Fibroblast of pulmonary artery (primary cell): ENCODE data around the gene CDK5RAP3.
A peak's percentile ranks its signal among the peaks of the same experiment; 100 is the strongest.

Experiments
- DNase-seq: peaks from one replicate; pipeline ENCODE4 v3.0.0-alpha.2; 2010; ENCODE audit warnings: low read depth
- H3K4me3 ChIP-seq: replicated peaks from 2 replicates; pipeline ENCODE4 v1.5.1; 2011; ENCODE audit warnings: low read depth, mild to moderate bottlenecking, control low read depth, low read length, moderate library complexity
- CTCF ChIP-seq: IDR thresholded peaks from 2 replicates; pipeline ENCODE4 v1.5.1; 2011; ENCODE audit warnings: mild to moderate bottlenecking, control low read depth, low read length, inconsistent platforms; ENCODE audit errors: missing control alignments

CDK5RAP3 gene

GRCh38 chr17:47949197-47949759, 21.6 kb upstream of the CDK5RAP3 start:
- H3K4me3 ChIP-seq: peak overlapping the region; percentile 30
- TF ChIP-seq CTCF: peak; percentile 81
- DNase-seq: peak; percentile 86

- no peak for TF ChIP-seq CTCF
- no peak overlapping the region for H3K4me3 ChIP-seq
- DNase-seq: no peak
These were observed 21.0 kb upstream of the CDK5RAP3 start for GRCh38 chr17:47949946-47950345.

DNA sequence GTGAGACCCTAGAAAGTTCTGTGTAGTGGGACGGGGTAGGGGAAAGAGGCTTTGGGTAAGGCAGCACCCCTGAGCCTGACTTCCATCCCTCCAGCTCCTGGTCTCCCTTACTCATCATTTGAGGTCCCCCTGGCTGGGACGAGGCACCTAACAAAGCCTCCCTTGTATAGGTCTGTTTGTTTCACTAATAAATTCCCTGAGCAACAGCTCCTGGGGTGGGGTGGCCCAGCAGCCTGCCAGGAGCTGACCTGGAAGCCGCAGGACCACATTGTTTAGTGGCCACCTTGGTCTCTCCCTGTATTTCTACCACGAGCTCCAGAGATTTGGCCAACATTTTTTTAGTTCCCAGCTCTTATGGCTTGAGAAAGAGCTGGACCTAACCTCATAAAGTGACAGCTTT, 20.5 kb upstream of the CDK5RAP3 start:
- TF ChIP-seq CTCF: no peak
- H3K4me3 ChIP-seq: no peak overlapping the region
- no peak for DNase-seq

DNA sequence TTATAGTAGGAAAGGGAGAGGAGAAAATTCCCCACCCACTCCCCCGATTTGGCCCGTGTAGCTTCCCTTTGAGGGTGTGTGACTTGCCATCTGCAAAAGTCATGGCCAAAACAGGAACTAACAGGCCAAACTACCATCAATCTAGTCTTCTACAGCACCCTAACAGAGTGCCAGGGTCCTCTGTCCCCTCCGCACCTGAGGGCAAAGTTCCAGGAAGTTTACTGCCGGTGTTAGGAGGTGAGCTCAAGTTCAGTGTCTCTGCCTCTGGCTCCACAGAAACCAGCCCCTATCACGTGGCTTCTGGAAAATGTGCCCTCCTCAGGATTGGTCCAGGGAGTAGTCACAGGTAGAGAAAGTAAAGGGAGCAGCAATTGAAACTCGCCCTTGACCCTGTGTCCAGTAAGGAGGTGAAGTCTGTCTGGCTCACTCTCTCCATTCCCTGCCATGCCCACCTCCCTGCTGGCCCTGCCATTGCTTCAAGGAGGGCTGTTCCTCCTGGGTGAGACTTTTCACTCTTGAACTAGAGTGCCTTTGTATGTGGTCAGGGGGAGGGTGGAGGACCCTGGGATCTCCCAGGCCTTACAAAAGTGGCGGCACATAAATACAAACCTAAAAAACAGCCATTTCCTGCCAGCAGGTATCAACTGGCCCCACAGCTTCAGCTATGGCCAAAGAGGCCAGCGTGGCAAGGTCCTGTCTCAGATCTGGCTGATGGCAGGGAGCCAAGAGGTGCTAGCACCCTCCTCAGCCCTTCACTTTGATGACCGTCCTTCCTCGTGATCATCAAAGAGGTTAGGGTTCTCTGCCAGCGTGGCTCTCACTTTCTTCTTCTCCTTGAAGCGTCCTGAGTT, 18.5 kb upstream of the CDK5RAP3 start:
- DNase-seq: no peak
- no peak overlapping the region for H3K4me3 ChIP-seq
- TF ChIP-seq CTCF: no peak

GRCh38 chr17:47953909-47954308, 17.0 kb upstream of the CDK5RAP3 start:
- TF ChIP-seq CTCF: no peak
- DNase-seq: no peak
- H3K4me3 ChIP-seq: no peak overlapping the region

GRCh38 chr17:47955497-47956461, 15.1 kb upstream of the CDK5RAP3 start:
- TF ChIP-seq CTCF: no peak
- no peak for DNase-seq
- no peak overlapping the region for H3K4me3 ChIP-seq
